Measurements from ENCODE around the gene PPP2R2D. TPM values are rescaled to one million over a fixed set of nuclear protein-coding genes. Genes with fewer than 3 reads are reported as not detected.

The PPP2R2D gene
- total RNA-seq, 1 experiment from 2014 or later: 41.0 TPM

DNA sequence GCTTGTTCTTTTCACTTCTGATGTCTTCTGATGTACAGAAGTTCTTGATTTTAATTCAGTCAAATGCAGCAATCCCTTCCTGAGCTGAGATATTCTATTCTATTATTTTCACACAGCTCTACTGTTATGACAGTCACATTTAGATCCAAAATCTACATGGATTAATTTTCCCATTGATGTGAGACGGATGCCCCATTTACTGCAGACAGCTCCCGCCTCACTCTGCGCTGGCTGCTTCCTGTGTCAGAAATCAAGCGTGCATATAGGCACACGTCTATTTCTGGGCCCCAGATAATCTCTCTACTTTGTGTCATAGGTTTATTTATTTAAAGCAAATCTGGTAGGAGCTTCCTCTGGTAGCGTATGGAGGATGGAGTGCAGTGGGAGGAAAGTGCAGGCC, 74.2 kb downstream of the PPP2R2D start:
- BruUV-seq (replicated peaks): no TSS peak
- ChIA-PET CTCF (interaction anchor here (0.6 kb wide), 1 partner anchor 75 kb away, joined by 10 read pairs; no protein-coding TSS in a partner anchor), POLR2A (no interaction called here)
- intact Hi-C loops (cut with micrococcal nuclease; ENCODE audit: unreplicated experiment): no loop called here
- Histone ChIP-seq H3K27ac (ENCODE audit: low read length) (no peak overlapping the region), H3K27me3 (ENCODE audit: control insufficient read depth, insufficient read depth, low read length) (no peaks in the 10 kb centered on the region), H3K9me3 (ENCODE audit: control insufficient read depth, insufficient read depth, low read depth, low read length) (no peaks in the 10 kb centered on the region), H3K4me3 (ENCODE audit: low read depth in 2 of 2, low read length in 2 of 2) (no peak overlapping the region), H3K4me1 (ENCODE audit: control insufficient read depth, insufficient read depth, low read length) (peaks cover 17% of the 10 kb centered on the region), H3K36me3 (ENCODE audit: control insufficient read depth, insufficient read depth, low read length) (no peaks in the 10 kb centered on the region)
- no peak for TF ChIP-seq TCF7L2 (IDR thresholded peaks at IDR 0.05; ENCODE audit: low read depth, low read length)
- no peak for TF ChIP-seq SIN3A (IDR thresholded peaks at IDR 0.05; ENCODE audit: borderline replicate concordance, insufficient read depth, low read depth, low read length)
- TF ChIP-seq, protein P1, sequence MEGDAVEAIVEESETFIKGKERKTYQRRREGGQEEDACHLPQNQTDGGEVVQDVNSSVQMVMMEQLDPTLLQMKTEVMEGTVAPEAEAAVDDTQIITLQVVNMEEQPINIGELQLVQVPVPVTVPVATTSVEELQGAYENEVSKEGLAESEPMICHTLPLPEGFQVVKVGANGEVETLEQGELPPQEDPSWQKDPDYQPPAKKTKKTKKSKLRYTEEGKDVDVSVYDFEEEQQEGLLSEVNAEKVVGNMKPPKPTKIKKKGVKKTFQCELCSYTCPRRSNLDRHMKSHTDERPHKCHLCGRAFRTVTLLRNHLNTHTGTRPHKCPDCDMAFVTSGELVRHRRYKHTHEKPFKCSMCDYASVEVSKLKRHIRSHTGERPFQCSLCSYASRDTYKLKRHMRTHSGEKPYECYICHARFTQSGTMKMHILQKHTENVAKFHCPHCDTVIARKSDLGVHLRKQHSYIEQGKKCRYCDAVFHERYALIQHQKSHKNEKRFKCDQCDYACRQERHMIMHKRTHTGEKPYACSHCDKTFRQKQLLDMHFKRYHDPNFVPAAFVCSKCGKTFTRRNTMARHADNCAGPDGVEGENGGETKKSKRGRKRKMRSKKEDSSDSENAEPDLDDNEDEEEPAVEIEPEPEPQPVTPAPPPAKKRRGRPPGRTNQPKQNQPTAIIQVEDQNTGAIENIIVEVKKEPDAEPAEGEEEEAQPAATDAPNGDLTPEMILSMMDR (IDR thresholded peaks at IDR 0.05): no peak
- DNase-seq (ENCODE audit: low read depth, low spot score) (no peak), ATAC-seq (no peak)
- in situ Hi-C loops (cut with HindIII; ENCODE audit: low pct_unique_long_range_greater_than_20kb, low sequenced_read_pairs): no loop called here

DNA sequence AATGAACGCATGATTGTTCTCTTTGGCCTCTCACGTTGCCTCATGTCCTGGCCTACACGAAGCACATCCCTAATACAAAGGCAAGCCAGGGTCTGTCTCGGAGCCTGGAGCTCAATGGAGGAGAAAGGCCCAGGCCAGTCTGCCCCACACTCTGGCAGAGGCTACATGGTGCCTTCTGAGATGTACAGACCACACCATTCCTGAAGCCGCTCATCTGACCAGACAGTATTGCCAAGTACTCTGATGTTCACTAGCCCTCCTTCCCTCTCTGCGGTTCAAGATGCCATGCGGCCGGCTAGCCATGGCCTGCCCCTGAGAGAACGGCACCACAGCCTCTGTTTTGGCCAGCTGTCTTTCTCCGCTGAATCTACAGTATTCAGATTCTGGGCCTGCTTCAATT, 75.0 kb downstream of the PPP2R2D start:
- no peaks in the 10 kb centered on the region for H3K27me3 ChIP-seq (ENCODE audit: control insufficient read depth, insufficient read depth, low read length)
- ATAC-seq: no peak
- no peak for DNase-seq (ENCODE audit: low read depth, low spot score)
- no peak overlapping the region for H3K27ac ChIP-seq (ENCODE audit: low read length)
- ChIA-PET POLR2A (no interaction called here), CTCF (interaction anchor here (0.6 kb wide), 1 partner anchor 74 kb away, joined by 10 read pairs; no protein-coding TSS in a partner anchor)
- BruUV-seq (replicated peaks): no TSS peak
- H3K9me3 ChIP-seq (ENCODE audit: control insufficient read depth, insufficient read depth, low read depth, low read length): no peaks in the 10 kb centered on the region
- intact Hi-C loops (cut with micrococcal nuclease; ENCODE audit: unreplicated experiment) (no loop called here), in situ Hi-C loops (cut with HindIII; ENCODE audit: low pct_unique_long_range_greater_than_20kb, low sequenced_read_pairs) (no loop called here)
- H3K36me3 ChIP-seq (ENCODE audit: control insufficient read depth, insufficient read depth, low read length): no peaks in the 10 kb centered on the region
- H3K4me3 ChIP-seq (ENCODE audit: low read depth in 2 of 2, low read length in 2 of 2): no peak overlapping the region
- TF ChIP-seq, protein P2, sequence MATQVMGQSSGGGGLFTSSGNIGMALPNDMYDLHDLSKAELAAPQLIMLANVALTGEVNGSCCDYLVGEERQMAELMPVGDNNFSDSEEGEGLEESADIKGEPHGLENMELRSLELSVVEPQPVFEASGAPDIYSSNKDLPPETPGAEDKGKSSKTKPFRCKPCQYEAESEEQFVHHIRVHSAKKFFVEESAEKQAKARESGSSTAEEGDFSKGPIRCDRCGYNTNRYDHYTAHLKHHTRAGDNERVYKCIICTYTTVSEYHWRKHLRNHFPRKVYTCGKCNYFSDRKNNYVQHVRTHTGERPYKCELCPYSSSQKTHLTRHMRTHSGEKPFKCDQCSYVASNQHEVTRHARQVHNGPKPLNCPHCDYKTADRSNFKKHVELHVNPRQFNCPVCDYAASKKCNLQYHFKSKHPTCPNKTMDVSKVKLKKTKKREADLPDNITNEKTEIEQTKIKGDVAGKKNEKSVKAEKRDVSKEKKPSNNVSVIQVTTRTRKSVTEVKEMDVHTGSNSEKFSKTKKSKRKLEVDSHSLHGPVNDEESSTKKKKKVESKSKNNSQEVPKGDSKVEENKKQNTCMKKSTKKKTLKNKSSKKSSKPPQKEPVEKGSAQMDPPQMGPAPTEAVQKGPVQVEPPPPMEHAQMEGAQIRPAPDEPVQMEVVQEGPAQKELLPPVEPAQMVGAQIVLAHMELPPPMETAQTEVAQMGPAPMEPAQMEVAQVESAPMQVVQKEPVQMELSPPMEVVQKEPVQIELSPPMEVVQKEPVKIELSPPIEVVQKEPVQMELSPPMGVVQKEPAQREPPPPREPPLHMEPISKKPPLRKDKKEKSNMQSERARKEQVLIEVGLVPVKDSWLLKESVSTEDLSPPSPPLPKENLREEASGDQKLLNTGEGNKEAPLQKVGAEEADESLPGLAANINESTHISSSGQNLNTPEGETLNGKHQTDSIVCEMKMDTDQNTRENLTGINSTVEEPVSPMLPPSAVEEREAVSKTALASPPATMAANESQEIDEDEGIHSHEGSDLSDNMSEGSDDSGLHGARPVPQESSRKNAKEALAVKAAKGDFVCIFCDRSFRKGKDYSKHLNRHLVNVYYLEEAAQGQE (IDR thresholded peaks at IDR 0.05; ENCODE audit: insufficient read depth in 1 of 2, low read depth in 2 of 2, low read length in 1 of 2): no peak
- TF ChIP-seq POLR2AphosphoS5 (IDR thresholded peaks at IDR 0.05; ENCODE audit: low read depth, low read length) (no peak), SIN3A (IDR thresholded peaks at IDR 0.05; ENCODE audit: borderline replicate concordance, insufficient read depth, low read depth, low read length) (no peak), TCF7L2 (IDR thresholded peaks at IDR 0.05; ENCODE audit: low read depth, low read length) (no peak)
- TF ChIP-seq, protein P1 (IDR thresholded peaks at IDR 0.05): no peak
- H3K4me1 ChIP-seq (ENCODE audit: control insufficient read depth, insufficient read depth, low read length): peaks cover 24% of the 10 kb centered on the region
